NCI-H2029 (cell line): ENCODE results near the gene YTHDF1.
A peak's percentile ranks its signal among the peaks of the same experiment; 100 is the strongest.
"Not testable (repeated sequence)": the region's sequence is repeated elsewhere in the genome, so short reads cannot be mapped to it uniquely, and the experiment has no call there.

Experiments used
- DNase-seq: peaks from one replicate; lab custom pipeline; 2025; lab: John Stamatoyannopoulos, UW

The YTHDF1 gene

GRCh38 chr20:63216041-63216848 lies at the start of gene YTHDF1:
YTHDF1 (minus strand) TSS chr20:63216131; CDS start chr20:63215892, 239 bp downstream.
- DNase-seq = peak; percentile 92

- no peak for DNase-seq
Observed at GRCh38 chr20:63264519-63264918, 48.6 kb upstream of the YTHDF1 start.

- DNase-seq = no peak
Observed at GRCh38 chr20:63264000-63264399, 48.1 kb upstream of the YTHDF1 start.

GRCh38 chr20:63262836-63263235 lies 46.9 kb upstream of the YTHDF1 start:
- no peak for DNase-seq

- no peak for DNase-seq
Observed at GRCh38 chr20:63261795-63262528, 46.0 kb upstream of the YTHDF1 start.

GRCh38 chr20:63261060-63261794 lies 45.3 kb upstream of the YTHDF1 start:
- DNase-seq = no peak

GRCh38 chr20:63260521-63260920 lies 44.6 kb upstream of the YTHDF1 start:
- DNase-seq = no peak

- no peak for DNase-seq
Observed at GRCh38 chr20:63259734-63260460, 44.0 kb upstream of the YTHDF1 start.

GRCh38 chr20:63258781-63259180 lies 42.9 kb upstream of the YTHDF1 start:
- DNase-seq = no peak

GRCh38 chr20:63257629-63258028 lies 41.7 kb upstream of the YTHDF1 start:
- no peak for DNase-seq

- no peak for DNase-seq
Observed at GRCh38 chr20:63256954-63257353, 41.0 kb upstream of the YTHDF1 start.

- no peak for DNase-seq
Observed at GRCh38 chr20:63255931-63256704, 40.2 kb upstream of the YTHDF1 start.

GRCh38 chr20:63254606-63255384 lies 38.9 kb upstream of the YTHDF1 start:
- DNase-seq = no peak

GRCh38 chr20:63254232-63254605 lies 38.3 kb upstream of the YTHDF1 start, which contains the start of gene NKAIN4:
NKAIN4 (minus strand) TSS chr20:63254463; CDS start chr20:63254450, 13 bp downstream.
- no peak for DNase-seq

GRCh38 chr20:63253438-63254231 lies 37.7 kb upstream of the YTHDF1 start:
- no peak for DNase-seq

- DNase-seq = no peak
Observed at GRCh38 chr20:63253065-63253437, 37.1 kb upstream of the YTHDF1 start.

- DNase-seq = no peak
Observed at GRCh38 chr20:63252284-63252711, 36.4 kb upstream of the YTHDF1 start.

- DNase-seq = not testable (repeated sequence)
Observed at GRCh38 chr20:63251350-63251749, 35.4 kb upstream of the YTHDF1 start.

GRCh38 chr20:63249891-63250290 lies 34.0 kb upstream of the YTHDF1 start:
- DNase-seq = no peak
